Transverse colon (tissue), 4 donors: ENCODE results near the gene COL23A1. TPM values are rescaled to one million over a fixed set of nuclear protein-coding genes. Genes with fewer than 3 reads are reported as not detected.

Source experiments
- DNase-seq: peaks from one replicate; pipeline ENCODE4 v3.0.0-alpha.2; 2019
- H3K27ac ChIP-seq, 4 donors: fragments of 200-600 bp; sonication (generic); 2 replicates each; pipeline ENCODE4 v1.5.1; 2016 to 2018; ENCODE audit warnings: inconsistent platforms in 4 of 4
- H3K27me3 ChIP-seq: fragments of 200-600 bp; sonication (generic); 2 replicates; pipeline ENCODE4 v1.5.1; 2017; ENCODE audit warnings: inconsistent platforms
- H3K36me3 ChIP-seq, 4 donors: fragments of 200-600 bp; sonication (generic); 2 replicates each; pipeline ENCODE4 v1.5.1; 2017 to 2019; ENCODE audit warnings: inconsistent platforms in 4 of 4
- H3K4me1 ChIP-seq, 4 donors: fragments of 200-600 bp; sonication (generic); 2 replicates each; pipeline ENCODE4 v1.5.1; 2017 to 2020; ENCODE audit warnings: inconsistent platforms in 4 of 4
- H3K4me3 ChIP-seq, 4 donors: fragments of 200-600 bp; sonication (generic); 1 replicate in 1 of 4; 2 replicates in 3 of 4; pipeline versions ENCODE4 v1.5.1 to v1.6.1; 2017 to 2019; ENCODE audit warnings: inconsistent platforms in 4 of 4
- H3K9me3 ChIP-seq, 2 donors: fragments of 200-600 bp; sonication (generic); 2 replicates each; pipeline ENCODE4 v1.5.1; 2017 to 2019; ENCODE audit warnings: inconsistent platforms in 2 of 2
- CTCF ChIP-seq, 5 experiments: fragments of 200-600 bp in 3 of 5; fragments of 450-650 bp in 2 of 5; sonication (generic) in 3 of 5; IDR thresholded peaks; 1 replicate in 2 of 5; 2 replicates in 3 of 5; pipeline ENCODE4 v1.5.1; 2016 to 2017; ENCODE audit warnings: antibody characterized with exemption in 5 of 5, inconsistent platforms in 3 of 5, mild to moderate bottlenecking in 2 of 5, moderate library complexity in 1 of 5
- EP300 ChIP-seq: sonication (generic); formaldehyde crosslinking; IDR thresholded peaks from one replicate; pipeline ENCODE4 v1.6.1; 2017; ENCODE audit warnings: antibody characterized with exemption, low read depth
- POLR2A ChIP-seq: fragments of 450-650 bp; IDR thresholded peaks from one replicate; pipeline ENCODE4 v1.6.1; 2016; ENCODE audit warnings: antibody characterized with exemption, mild to moderate bottlenecking, moderate library complexity
- POLR2AphosphoS5 ChIP-seq, 3 donors: sonication (generic); formaldehyde crosslinking; IDR thresholded peaks; one replicate each; pipeline ENCODE4 v1.6.1; 2016; ENCODE audit warnings: antibody characterized with exemption in 3 of 3
- WGBS, 2 donors: methylation state at CpG; one replicate each; pipeline ENCODE4 v1.1.5; 2018; ENCODE audit warnings: low coverage in 1 of 2; 5-methylcytosine and 5-hydroxymethylcytosine counted together
- in situ Hi-C, 4 donors: fragments of 200-750 bp; cut with MboI; loops; one replicate each; pipeline versions ENCODE4 v1.15.0 to v1.15.1; 2017; ENCODE audit warnings: low sequenced_read_pairs in 3 of 4, low pct_ligation_motif_present in 1 of 4, low pct_unique_long_range_greater_than_20kb in 1 of 4
- intact Hi-C: fragments of 100-400 bp; cut with DNase I; formaldehyde crosslinking; loops from one replicate; pipeline ENCODE4 v1.15.1; 2023; ENCODE audit warnings: low total_unique reads
- total RNA-seq, 4 donors: library from RNA; depleted of rRNA; stranded (reverse); fragments of >200 nt; gene quantifications; one replicate each; pipeline ENCODE4 v1.1.0, GENCODE V29; 2016

The COL23A1 gene
- total RNA-seq, 4 donors from 2014 or later, result 0.14 to 2.2 (median 1.4) TPM; not detected in 1

DNA sequence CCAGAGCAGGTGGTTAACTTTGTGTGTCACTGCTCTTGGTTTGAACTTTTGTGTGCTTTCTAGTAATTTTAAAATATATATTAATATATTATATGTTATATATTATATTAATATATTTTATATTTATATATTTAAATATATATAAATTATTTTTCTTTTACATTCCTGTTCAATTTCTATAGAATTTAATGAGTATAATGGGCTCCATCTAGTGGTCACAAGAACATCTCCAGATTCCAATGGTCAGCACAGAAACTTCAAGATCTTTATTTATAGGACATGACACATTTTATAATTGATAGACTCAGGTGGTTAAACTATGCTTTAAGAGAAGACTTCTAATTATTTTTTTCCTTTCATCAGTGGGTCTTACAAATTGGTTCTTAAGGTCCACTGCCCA, 39.1 kb downstream of the COL23A1 start:
- no peaks in the 10 kb centered on the region for H3K4me1 ChIP-seq
- no peak overlapping the region for H3K27ac ChIP-seq
- in situ Hi-C loops, result loop anchor here (5.0 to 25.0 kb wide), 4 partner anchors 264 to 276 kb away; no protein-coding TSS in a partner anchor
- H3K36me3 ChIP-seq, result no peaks in the 10 kb centered on the region
- intact Hi-C loops, result no loop called here
- H3K9me3 ChIP-seq, result no peaks in the 10 kb centered on the region
- no peaks in the 10 kb centered on the region for H3K27me3 ChIP-seq
- no peak for DNase-seq
- TF ChIP-seq CTCF (IDR thresholded peaks at IDR 0.05) (peak; percentile 28 to 49 (median 42)), EP300 (no peak)
- H3K4me3 ChIP-seq, result no peak overlapping the region

DNA sequence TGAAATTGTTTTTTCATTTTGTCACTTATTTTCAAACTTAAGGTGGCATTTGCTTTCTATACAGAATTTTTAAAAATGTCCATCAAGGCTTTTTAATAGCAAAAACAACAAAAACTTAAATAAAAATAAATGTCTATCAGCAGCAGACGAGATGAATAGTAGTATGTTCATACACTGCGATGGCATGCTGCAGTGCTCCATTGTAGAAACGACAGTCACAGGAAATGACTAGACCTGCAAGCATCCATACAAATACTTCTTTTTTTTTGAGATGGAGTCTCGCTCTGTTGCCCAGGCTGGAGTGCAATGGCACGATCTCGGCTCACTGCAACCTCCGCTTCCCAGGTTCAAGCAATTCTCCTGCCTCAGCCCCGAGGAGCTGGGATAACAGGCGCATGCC, 41.4 kb downstream of the COL23A1 start:
- H3K27ac ChIP-seq, result no peak overlapping the region
- H3K4me1 ChIP-seq, result no peaks in the 10 kb centered on the region
- H3K27me3 ChIP-seq, result no peaks in the 10 kb centered on the region
- no peaks in the 10 kb centered on the region for H3K36me3 ChIP-seq
- intact Hi-C loops (no loop called here), in situ Hi-C loops (loop anchor here in 1 of 4 donors (10.0 kb wide), 1 partner anchor 254 kb away; no protein-coding TSS in a partner anchor)
- no peak for TF ChIP-seq POLR2AphosphoS5 (IDR thresholded peaks at IDR 0.05)
- TF ChIP-seq POLR2A, result no peak
- TF ChIP-seq CTCF (IDR thresholded peaks at IDR 0.05), result no peak
- TF ChIP-seq EP300, result no peak
- no peak for DNase-seq
- no peak overlapping the region for H3K4me3 ChIP-seq
- WGBS, 2 donors, result 82 to 93% methylated on average over 8 to 9 of the region's 9 CpGs
- no peaks in the 10 kb centered on the region for H3K9me3 ChIP-seq

DNA sequence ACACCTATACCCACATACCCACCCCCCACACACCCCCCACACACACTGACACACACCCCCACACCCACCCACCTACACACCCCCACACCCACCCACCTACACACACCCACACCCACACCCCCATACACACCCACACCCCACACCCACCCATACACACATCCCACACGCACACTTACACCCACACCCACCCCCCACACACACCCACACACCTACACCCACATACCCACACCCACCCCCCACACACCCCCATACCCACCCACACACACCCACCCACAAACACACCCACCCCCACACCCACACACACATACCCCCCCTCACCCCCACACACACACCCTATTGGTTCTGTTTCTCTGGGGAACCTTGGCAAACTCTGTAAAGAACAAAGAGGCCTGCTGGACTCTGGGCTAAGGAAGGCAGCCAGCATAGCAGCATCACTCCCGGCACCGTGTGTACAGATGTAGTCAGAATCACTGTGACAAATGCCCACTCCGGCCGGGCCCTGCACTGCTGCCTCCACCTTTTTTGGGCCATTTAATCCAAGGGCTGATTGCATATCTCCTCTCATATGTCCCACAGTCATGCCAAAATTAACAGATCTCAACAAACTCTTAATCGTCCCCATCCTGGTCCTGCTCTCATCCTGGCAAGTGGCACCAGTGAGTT, 42.3 kb downstream of the COL23A1 start:
- H3K27ac ChIP-seq, result no peak overlapping the region
- H3K36me3 ChIP-seq, result no peaks in the 10 kb centered on the region
- no peaks in the 10 kb centered on the region for H3K4me1 ChIP-seq
- H3K9me3 ChIP-seq, result no peaks in the 10 kb centered on the region
- DNase-seq, result no peak
- TF ChIP-seq EP300 (no peak), POLR2AphosphoS5 (IDR thresholded peaks at IDR 0.05) (no peak), POLR2A (no peak), CTCF (IDR thresholded peaks at IDR 0.05) (no peak)
- 20 to 46% methylated on average over 1 to 5 of the region's 6 CpGs for WGBS, 2 donors
- H3K4me3 ChIP-seq, result no peak overlapping the region
- in situ Hi-C loops, result loop anchor here in 1 of 4 donors (10.0 kb wide), 1 partner anchor 253 kb away; no protein-coding TSS in a partner anchor
- intact Hi-C loops, result no loop called here
- H3K27me3 ChIP-seq, result no peaks in the 10 kb centered on the region

DNA sequence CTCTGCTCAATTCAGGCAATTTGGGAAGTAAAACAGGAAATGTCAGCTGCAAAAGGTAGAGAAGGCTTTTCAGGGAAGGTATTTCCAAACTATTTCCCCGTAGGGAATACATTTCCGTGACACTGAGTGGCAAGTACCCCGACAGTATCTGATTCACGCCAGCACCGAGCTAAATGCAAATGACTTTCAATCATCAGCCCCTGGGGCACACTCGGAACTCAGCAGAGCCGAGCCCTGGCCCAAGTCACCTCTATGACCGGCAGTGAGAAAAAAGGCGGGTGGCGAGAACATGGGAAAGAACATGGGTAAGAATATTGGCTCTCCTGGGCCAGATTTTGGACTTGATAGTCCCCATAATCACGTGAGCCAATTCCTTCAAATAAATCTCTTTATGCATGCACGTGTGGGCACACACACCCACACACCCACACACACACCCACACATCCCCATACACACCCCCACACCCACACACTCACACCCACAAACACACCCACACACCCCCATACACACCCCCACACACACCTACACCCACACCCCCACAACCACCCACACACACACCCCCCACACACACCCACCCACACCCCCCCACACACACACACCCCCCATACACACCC, 43.0 kb downstream of the COL23A1 start:
- no peaks in the 10 kb centered on the region for H3K9me3 ChIP-seq
- H3K27ac ChIP-seq, result no peak overlapping the region
- TF ChIP-seq POLR2AphosphoS5 (IDR thresholded peaks at IDR 0.05) (no peak), EP300 (no peak), POLR2A (no peak), CTCF (IDR thresholded peaks at IDR 0.05) (no peak)
- no peak for DNase-seq
- no peaks in the 10 kb centered on the region for H3K4me1 ChIP-seq
- H3K36me3 ChIP-seq, result no peaks in the 10 kb centered on the region
- no peak overlapping the region for H3K4me3 ChIP-seq
- in situ Hi-C loops (loop anchor here in 1 of 4 donors (10.0 kb wide), 1 partner anchor 252 kb away; no protein-coding TSS in a partner anchor), intact Hi-C loops (no loop called here)
- no peaks in the 10 kb centered on the region for H3K27me3 ChIP-seq
- 82 to 100% methylated on average over 1 to 12 of the region's 12 CpGs for WGBS, 2 donors
